Measurements from ENCODE around the gene DNMT3B. TPM values are rescaled to one million over a fixed set of nuclear protein-coding genes. Genes with fewer than 3 reads are reported as not detected.
A peak's percentile ranks its signal among the peaks of the same experiment; 100 is the strongest.

Gene DNMT3B
- total and polyA plus RNA-seq, 4 donors: 0.26 to 2.8 (median 0.60) TPM

GRCh38 chr20:32777177-32777956 is 15.2 kb downstream of the DNMT3B start (continued):
- no peak for TF ChIP-seq EGR1 (IDR thresholded peaks at IDR 0.05; ENCODE audit: low read depth in 2 of 2)
- TF ChIP-seq ATF3 (IDR thresholded peaks at IDR 0.05): no peak
- no peak for TF ChIP-seq TAF1 (conservative IDR thresholded peaks at IDR 0.05)
- TF ChIP-seq YY1 (IDR thresholded peaks at IDR 0.05): no peak
- no peak for TF ChIP-seq REST (IDR thresholded peaks at IDR 0.05)
- peak; percentile 59 for TF ChIP-seq FOXA2 (IDR thresholded peaks at IDR 0.05)
- peak; percentile 57 for TF ChIP-seq SP1 (IDR thresholded peaks at IDR 0.05)
- TF ChIP-seq HNF4G (IDR thresholded peaks at IDR 0.05): no peak
- TF ChIP-seq HNF4A (conservative IDR thresholded peaks at IDR 0.05): peak in 1 of 2 donors; percentile 6
- peak; percentile 35 for TF ChIP-seq FOXA1 (IDR thresholded peaks at IDR 0.05)
- TF ChIP-seq RAD21 (IDR thresholded peaks at IDR 0.05): peak in 1 of 2 donors; percentile 26

- no peak for DNase-seq (ENCODE audit: low spot score)
- no peaks in the 10 kb centered on the region for H3K9me3 ChIP-seq (ENCODE audit: control insufficient read depth in 4 of 4, low read length in 3 of 4)
- no peak overlapping the region for H3K27ac ChIP-seq (ENCODE audit: low read depth in 1 of 2, low read length in 2 of 2)
- WGBS: 95% methylated on average over 10 of the region's 10 CpGs
- no peak overlapping the region for H3K9ac ChIP-seq (ENCODE audit: low read depth in 1 of 2, low read length in 2 of 2)
- H3K4me1 ChIP-seq (ENCODE audit: control insufficient read depth in 4 of 4, insufficient read depth in 4 of 4, low read length in 3 of 4): peaks cover 3 to 17% (median 14%) of the 10 kb centered on the region in 4 donors
- H3K4me3 ChIP-seq (ENCODE audit: low read depth in 1 of 3, low read length in 3 of 3): no peak overlapping the region
- H3K36me3 ChIP-seq (ENCODE audit: control insufficient read depth in 4 of 4, insufficient read depth in 3 of 4, low read depth in 1 of 4, low read length in 3 of 4): no peaks in the 10 kb centered on the region
- H3K27me3 ChIP-seq (ENCODE audit: control insufficient read depth in 4 of 4, insufficient read depth in 4 of 4, low read length in 3 of 4): no peaks in the 10 kb centered on the region
- TF ChIP-seq NR2F2 (IDR thresholded peaks at IDR 0.05) (no peak), HNF4A (conservative IDR thresholded peaks at IDR 0.05) (no peak), MAX (IDR thresholded peaks at IDR 0.05) (no peak), ZBTB33 (IDR thresholded peaks at IDR 0.05) (no peak), FOXA1 (IDR thresholded peaks at IDR 0.05) (no peak), GABPA (IDR thresholded peaks at IDR 0.05 in 1 of 2, conservative IDR thresholded peaks at IDR 0.05 in 1 of 2) (no peak)
These were observed 17.5 kb downstream of the DNMT3B start for GRCh38 chr20:32779500-32780211.
